GM12874 (cell line): ENCODE results near the gene LRRC31.

Experiments
- CTCF ChIP-seq: IDR thresholded peaks from 2 replicates; pipeline ENCODE4 v1.5.1; 2011; ENCODE audit warnings: low read depth, mild to moderate bottlenecking, control low read depth, low read length, moderate library complexity; ENCODE audit not compliant: insufficient read depth

LRRC31 gene

GRCh38 chr3:169869484-169870220 is at the start of gene LRRC31:
LRRC31 (minus strand) TSS chr3:169869935; CDS start chr3:169869807, 128 bp downstream.
- no peak for TF ChIP-seq CTCF

GRCh38 chr3:169914321-169914720 is 44.6 kb upstream of the LRRC31 start:
- no peak for TF ChIP-seq CTCF

GRCh38 chr3:169913323-169913722 is 43.6 kb upstream of the LRRC31 start:
- TF ChIP-seq CTCF, result no peak

GRCh38 chr3:169911272-169911671 is 41.5 kb upstream of the LRRC31 start, which contains the start of gene SAMD7:
SAMD7 (plus strand) TSS chr3:169911572; CDS start chr3:169919499, 7,927 bp downstream.
- no peak for TF ChIP-seq CTCF

- no peak for TF ChIP-seq CTCF
Measured at GRCh38 chr3:169907944-169908343, 38.2 kb upstream of the LRRC31 start.

- no peak for TF ChIP-seq CTCF
Measured at GRCh38 chr3:169907476-169907875, 37.7 kb upstream of the LRRC31 start.

GRCh38 chr3:169905404-169905803 is 35.7 kb upstream of the LRRC31 start:
- TF ChIP-seq CTCF, result no peak

GRCh38 chr3:169901453-169901852 is 31.7 kb upstream of the LRRC31 start:
- no peak for TF ChIP-seq CTCF
